Effector memory CD8-positive, alpha-beta T cell (primary cell): ENCODE results near the gene CRHR2.
A peak's percentile ranks its signal among the peaks of the same experiment; 100 is the strongest.

Experiments used
- ATAC-seq: fragments of 150-1000 bp; cut with Tn5 transposase; replicated peaks from 2 replicates; pipeline ENCODE4 v1.10.0; 2021; ENCODE audit warnings: mild to moderate bottlenecking, moderate library complexity
- DNase-seq, 3 experiments: peaks; one replicate each; pipeline ENCODE4 v3.0.0; 2021
- H3K27ac Mint-ChIP-seq, 2 donors: one replicate each; pipeline ENCODE4 v1.8.0; 2022; ENCODE audit warnings: mild to moderate bottlenecking in 2 of 2, mixed read lengths in 2 of 2, moderate library complexity in 2 of 2
- H3K27me3 Mint-ChIP-seq, 2 donors: one replicate each; pipeline ENCODE4 v1.8.0; 2022; ENCODE audit warnings: mixed read lengths in 2 of 2
- H3K36me3 Mint-ChIP-seq: one replicate; pipeline ENCODE4 v1.8.0; 2022; ENCODE audit warnings: mild to moderate bottlenecking, moderate library complexity, mixed read lengths; ENCODE audit not compliant: insufficient read depth
- H3K4me1 Mint-ChIP-seq, 2 donors: one replicate each; pipeline ENCODE4 v1.8.0; 2022; ENCODE audit warnings: low read depth in 2 of 2, mixed read lengths in 2 of 2
- H3K4me3 Mint-ChIP-seq, 2 donors: one replicate each; pipeline ENCODE4 v1.8.0; 2022; ENCODE audit warnings: mild to moderate bottlenecking in 2 of 2, mixed read lengths in 2 of 2, moderate library complexity in 2 of 2
- H3K9me3 Mint-ChIP-seq, 2 donors: one replicate each; pipeline ENCODE4 v1.8.0; 2022; ENCODE audit warnings: mixed read lengths in 2 of 2

Gene CRHR2

DNA sequence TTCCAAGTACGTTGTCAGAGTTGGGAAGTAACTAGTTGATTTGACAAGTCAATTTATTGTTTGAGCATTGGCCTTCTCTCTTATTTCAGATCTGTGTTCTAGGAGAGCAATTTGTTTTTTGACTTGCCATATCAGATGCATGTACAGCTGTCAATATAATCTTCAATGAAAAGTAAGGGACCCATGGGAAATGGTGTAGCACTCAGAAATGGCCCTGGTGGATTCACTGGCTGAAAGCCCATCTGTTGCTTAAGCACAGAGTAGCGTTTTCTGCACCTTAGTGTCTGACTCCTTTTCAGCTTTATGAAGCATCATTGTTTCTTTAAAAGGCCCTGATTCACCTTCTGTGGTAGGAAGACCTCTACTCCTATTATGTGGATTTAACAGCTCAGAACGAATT is 77.4 kb downstream of the CRHR2 start:
- DNase-seq (no peak), ATAC-seq (no peak)
- H3K27ac Mint-ChIP-seq: peak overlapping the region in 1 of 2 donors; percentile 67
- H3K4me1 Mint-ChIP-seq: peaks cover 2 to 15% of the 10 kb centered on the region in 2 donors
- no peaks in the 10 kb centered on the region for H3K9me3 Mint-ChIP-seq
- peaks cover 82% of the 10 kb centered on the region for H3K36me3 Mint-ChIP-seq
- H3K27me3 Mint-ChIP-seq: no peaks in the 10 kb centered on the region
- no peak overlapping the region for H3K4me3 Mint-ChIP-seq
